Gastrocnemius medialis (tissue), 4 donors: ENCODE data around the gene SFTPD. TPM values are rescaled to one million over a fixed set of nuclear protein-coding genes. Genes with fewer than 3 reads are reported as not detected.

Experiments
- ATAC-seq, 2 donors: fragments of 150-250 bp; one replicate each; pipeline ENCODE4 v1.9.1; 2016
- DNase-seq, 2 donors: peaks; one replicate each; pipeline ENCODE4 v3.0.0-alpha.2; 2019
- H3K27ac ChIP-seq, 4 donors: fragments of 200-600 bp; sonication (generic); 1 replicate in 1 of 4; 2 replicates in 3 of 4; pipeline ENCODE4 v1.5.1; 2016 to 2018; ENCODE audit warnings: mild to moderate bottlenecking in 2 of 4, moderate library complexity in 1 of 4
- H3K27me3 ChIP-seq, 3 donors: fragments of 200-600 bp; sonication (generic) in 2 of 3; 1 replicate in 1 of 3; 2 replicates in 2 of 3; pipeline versions ENCODE4 v1.5.1 to v1.6.0; 2016 to 2019; ENCODE audit warnings: mild to moderate bottlenecking in 1 of 3, moderate library complexity in 1 of 3
- H3K36me3 ChIP-seq, 2 donors: fragments of 200-600 bp; sonication (generic) in 1 of 2; one replicate each; pipeline ENCODE4 v1.5.1; 2017 to 2018
- H3K4me1 ChIP-seq, 2 donors: fragments of 200-600 bp; sonication (generic) in 1 of 2; one replicate each; pipeline ENCODE4 v1.5.1; 2016 to 2017; ENCODE audit warnings: mild to moderate bottlenecking in 2 of 2
- H3K4me3 ChIP-seq, 4 donors: fragments of 200-600 bp; sonication (generic) in 3 of 4; 1 replicate in 1 of 4; 2 replicates in 3 of 4; pipeline ENCODE4 v1.5.1; 2016 to 2019; ENCODE audit warnings: mild to moderate bottlenecking in 2 of 4
- H3K9me3 ChIP-seq, 3 donors: fragments of 200-600 bp; sonication (generic) in 2 of 3; 1 replicate in 1 of 3; 2 replicates in 2 of 3; pipeline ENCODE4 v1.5.1; 2016 to 2019
- POLR2A ChIP-seq, 2 donors: fragments of 450-650 bp; IDR thresholded peaks; one replicate each; pipeline ENCODE4 v1.6.1; 2017; ENCODE audit warnings: antibody characterized with exemption in 2 of 2, mild to moderate bottlenecking in 2 of 2, moderate library complexity in 2 of 2
- in situ Hi-C, 4 donors: fragments of 200-750 bp; cut with MboI; loops; one replicate each; pipeline versions ENCODE4 v1.15.0 to v1.8.0; 2017; ENCODE audit warnings: low sequenced_read_pairs in 4 of 4
- intact Hi-C: fragments of 100-400 bp; cut with DNase I; formaldehyde crosslinking; loops from one replicate; pipeline ENCODE4 v1.15.1; 2023; ENCODE audit warnings: low total_unique reads
- total RNA-seq, 4 donors: library from RNA; depleted of rRNA; stranded (reverse); fragments of >200 nt; gene quantifications; one replicate each; pipeline versions ENCODE4 v1.1.0 to v1.2.3, GENCODE V29; 2016
- TF ChIP-seq, protein P1 (sequence below), 5 experiments: fragments of 450-650 bp in 3 of 5; fragments of 200-600 bp in 2 of 5; sonication (generic) in 2 of 5; IDR thresholded peaks in 4 of 5; conservative IDR thresholded peaks in 1 of 5; 1 replicate in 4 of 5; 2 replicates in 1 of 5; pipeline ENCODE4 v1.5.1; 2016 to 2019; ENCODE audit warnings: antibody characterized with exemption in 5 of 5, mild to moderate bottlenecking in 3 of 5, moderate library complexity in 3 of 5

Gene SFTPD
- total RNA-seq, 4 donors from 2014 or later: 0.73 TPM; not detected in 3

DNA sequence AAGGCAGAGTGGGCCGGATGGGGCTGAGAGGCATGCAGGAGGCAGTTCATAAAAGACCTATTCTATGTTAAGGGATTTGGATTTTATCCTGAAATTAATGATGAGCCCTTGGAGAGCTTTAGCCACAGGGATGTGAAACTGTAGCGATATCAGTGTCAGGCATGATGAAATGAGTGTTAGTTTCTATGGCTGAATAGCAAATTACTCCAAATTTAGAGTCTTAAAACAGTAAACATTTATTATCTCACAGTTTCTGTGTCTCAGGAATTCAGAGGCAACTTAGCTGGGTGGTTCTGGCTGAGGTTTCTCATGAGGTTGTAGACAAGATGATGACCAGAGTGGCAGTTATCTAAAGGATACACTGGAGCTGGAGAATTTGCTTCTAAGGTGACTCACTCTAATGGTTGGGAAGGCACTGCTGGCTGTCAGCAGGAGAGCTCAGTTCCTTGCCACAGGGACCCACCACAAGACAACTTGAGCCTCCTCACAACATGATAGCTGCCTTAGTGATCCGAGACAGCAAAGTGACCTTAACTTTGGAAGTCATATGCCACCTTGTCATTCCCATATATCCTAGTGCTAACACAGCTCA is 36.7 kb upstream of the SFTPD start:
- intact Hi-C loops: no loop called here

DNA sequence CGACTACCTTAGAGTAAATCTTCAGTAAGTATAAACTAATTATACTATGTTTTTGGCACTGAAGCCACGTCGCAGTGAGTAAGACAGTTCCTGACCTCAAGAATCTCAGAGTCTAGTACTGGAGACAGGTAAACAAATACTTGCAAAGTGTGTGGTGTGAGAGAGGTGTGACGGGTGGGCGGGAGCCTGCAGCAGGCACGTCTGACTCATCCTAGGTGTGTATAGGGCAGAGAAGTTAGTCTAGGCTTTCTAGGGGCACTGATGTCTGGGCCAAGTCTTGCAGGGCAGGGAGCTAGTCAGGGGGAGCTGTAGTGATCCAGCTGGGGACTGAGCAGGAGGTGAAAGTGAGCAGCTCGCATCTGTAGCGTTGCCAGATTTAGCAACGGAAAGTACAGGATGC is 35.9 kb upstream of the SFTPD start:
- no peak for DNase-seq
- H3K27me3 ChIP-seq: no peaks in the 10 kb centered on the region
- in situ Hi-C loops: no loop called here
- no peak overlapping the region for H3K27ac ChIP-seq
- H3K36me3 ChIP-seq: no peaks in the 10 kb centered on the region
- no peak for ATAC-seq
- no peaks in the 10 kb centered on the region for H3K9me3 ChIP-seq
- peaks cover 5 to 8% of the 10 kb centered on the region in 2 donors for H3K4me1 ChIP-seq
- intact Hi-C loops: no loop called here
- TF ChIP-seq, protein P1, sequence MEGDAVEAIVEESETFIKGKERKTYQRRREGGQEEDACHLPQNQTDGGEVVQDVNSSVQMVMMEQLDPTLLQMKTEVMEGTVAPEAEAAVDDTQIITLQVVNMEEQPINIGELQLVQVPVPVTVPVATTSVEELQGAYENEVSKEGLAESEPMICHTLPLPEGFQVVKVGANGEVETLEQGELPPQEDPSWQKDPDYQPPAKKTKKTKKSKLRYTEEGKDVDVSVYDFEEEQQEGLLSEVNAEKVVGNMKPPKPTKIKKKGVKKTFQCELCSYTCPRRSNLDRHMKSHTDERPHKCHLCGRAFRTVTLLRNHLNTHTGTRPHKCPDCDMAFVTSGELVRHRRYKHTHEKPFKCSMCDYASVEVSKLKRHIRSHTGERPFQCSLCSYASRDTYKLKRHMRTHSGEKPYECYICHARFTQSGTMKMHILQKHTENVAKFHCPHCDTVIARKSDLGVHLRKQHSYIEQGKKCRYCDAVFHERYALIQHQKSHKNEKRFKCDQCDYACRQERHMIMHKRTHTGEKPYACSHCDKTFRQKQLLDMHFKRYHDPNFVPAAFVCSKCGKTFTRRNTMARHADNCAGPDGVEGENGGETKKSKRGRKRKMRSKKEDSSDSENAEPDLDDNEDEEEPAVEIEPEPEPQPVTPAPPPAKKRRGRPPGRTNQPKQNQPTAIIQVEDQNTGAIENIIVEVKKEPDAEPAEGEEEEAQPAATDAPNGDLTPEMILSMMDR (IDR thresholded peaks at IDR 0.05 in 4 of 5, conservative IDR thresholded peaks at IDR 0.05 in 1 of 5): no peak
- no peak for TF ChIP-seq POLR2A (IDR thresholded peaks at IDR 0.05)
- H3K4me3 ChIP-seq: no peak overlapping the region

More for the DNA sequence above, 36.7 kb upstream of the SFTPD start:
- TF ChIP-seq, protein P1 (IDR thresholded peaks at IDR 0.05 in 4 of 5, conservative IDR thresholded peaks at IDR 0.05 in 1 of 5): no peak
- TF ChIP-seq POLR2A (IDR thresholded peaks at IDR 0.05): no peak
- DNase-seq (no peak), ATAC-seq (no peak)
- H3K27me3 ChIP-seq: no peaks in the 10 kb centered on the region
- H3K9me3 ChIP-seq: peaks cover 0 to 4% (median 0%) of the 10 kb centered on the region in 3 donors
- H3K4me3 ChIP-seq: no peak overlapping the region
- H3K4me1 ChIP-seq: peaks cover 5 to 8% of the 10 kb centered on the region in 2 donors
- H3K27ac ChIP-seq: no peak overlapping the region
- H3K36me3 ChIP-seq: no peaks in the 10 kb centered on the region
- in situ Hi-C loops: no loop called here

DNA sequence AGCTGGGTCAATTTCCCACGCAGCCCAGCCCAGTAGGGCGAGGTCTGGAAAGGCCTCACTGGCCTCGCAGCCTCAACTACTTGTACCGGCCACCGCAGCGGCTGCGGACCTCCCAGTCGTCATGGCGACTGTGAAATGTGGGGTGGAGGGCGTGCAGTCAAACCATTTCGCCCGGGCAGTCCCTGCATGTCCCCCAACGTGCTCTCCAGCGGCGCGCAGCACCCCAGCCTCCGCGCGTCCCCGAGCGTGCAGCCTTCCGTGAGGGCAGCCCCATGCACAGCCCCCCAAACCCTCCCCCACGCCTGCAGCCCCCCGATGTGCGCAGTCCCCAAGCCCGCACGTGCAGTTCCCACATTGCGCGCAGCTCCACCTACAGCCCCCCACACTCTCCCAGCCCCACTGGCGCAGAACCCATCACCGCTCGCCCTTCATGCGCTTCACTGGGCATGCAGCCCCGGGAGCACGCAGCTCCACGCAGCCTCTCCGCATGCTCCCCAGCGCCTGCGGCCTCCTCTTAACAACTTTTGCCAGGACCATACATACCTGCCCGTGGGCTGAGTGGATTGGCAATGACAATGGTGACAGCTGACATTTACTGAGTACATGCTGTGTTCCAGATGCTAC is 34.5 kb upstream of the SFTPD start:
- no peak overlapping the region for H3K4me3 ChIP-seq
- ATAC-seq (no peak), DNase-seq (no peak)
- H3K9me3 ChIP-seq: no peaks in the 10 kb centered on the region
- in situ Hi-C loops: no loop called here
- intact Hi-C loops: no loop called here
- peaks cover 5 to 8% of the 10 kb centered on the region in 2 donors for H3K4me1 ChIP-seq
- TF ChIP-seq, protein P1 (IDR thresholded peaks at IDR 0.05 in 4 of 5, conservative IDR thresholded peaks at IDR 0.05 in 1 of 5): no peak
- TF ChIP-seq POLR2A (IDR thresholded peaks at IDR 0.05): no peak
- no peaks in the 10 kb centered on the region for H3K36me3 ChIP-seq
- H3K27me3 ChIP-seq: no peaks in the 10 kb centered on the region
- H3K27ac ChIP-seq: no peak overlapping the region

DNA sequence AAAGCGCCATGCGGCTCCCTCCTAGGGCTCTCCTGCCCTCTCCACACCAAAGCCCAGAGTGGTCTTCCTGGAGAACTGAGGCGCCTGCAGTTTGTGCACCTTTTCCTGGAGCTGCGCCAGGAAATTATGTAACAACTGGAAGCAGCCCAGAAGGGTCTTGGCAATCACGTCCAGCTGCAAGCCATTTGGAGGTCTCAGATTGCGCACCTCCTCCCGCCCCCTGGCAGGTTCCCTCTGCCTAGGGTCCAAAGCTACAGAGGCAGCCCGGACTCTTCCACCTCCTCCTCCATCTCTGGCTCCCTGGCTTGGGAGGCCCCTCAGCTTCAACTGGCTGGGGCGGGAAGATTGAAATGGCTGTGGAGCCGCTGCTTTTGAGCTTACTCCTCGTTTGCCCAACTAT is 34.0 kb upstream of the SFTPD start:
- ATAC-seq (no peak), DNase-seq (no peak)
- in situ Hi-C loops (no loop called here), intact Hi-C loops (no loop called here)
- no peak for TF ChIP-seq POLR2A (IDR thresholded peaks at IDR 0.05)
- TF ChIP-seq, protein P1 (IDR thresholded peaks at IDR 0.05 in 4 of 5, conservative IDR thresholded peaks at IDR 0.05 in 1 of 5): no peak
- H3K36me3 ChIP-seq: no peaks in the 10 kb centered on the region
- peaks cover 5 to 8% of the 10 kb centered on the region in 2 donors for H3K4me1 ChIP-seq
- H3K27ac ChIP-seq: no peak overlapping the region
- no peaks in the 10 kb centered on the region for H3K27me3 ChIP-seq
- no peaks in the 10 kb centered on the region for H3K9me3 ChIP-seq
- H3K4me3 ChIP-seq: no peak overlapping the region
